ENCODE results near the gene TGFBR1.
A peak's percentile ranks its signal among the peaks of the same experiment; 100 is the strongest.

Gene TGFBR1

GRCh38 chr9:99103054-99103895 is 1.6 kb upstream of the TGFBR1 start:
- TF ChIP-seq ESRRG (CRISPR knock-in tag; IDR thresholded peaks at IDR 0.05) (no peak), ZNF565 (CRISPR knock-in tag; conservative IDR thresholded peaks at IDR 0.05; ENCODE audit: low read depth) (no peak), TCF4 (CRISPR knock-in tag; IDR thresholded peaks at IDR 0.05; ENCODE audit: borderline replicate concordance) (no peak), ISL1 (CRISPR knock-in tag; IDR thresholded peaks at IDR 0.05) (no peak), TOX (CRISPR knock-in tag; IDR thresholded peaks at IDR 0.05; ENCODE audit: borderline replicate concordance) (no peak), ZC3H10 (CRISPR knock-in tag; IDR thresholded peaks at IDR 0.05) (no peak), GLIS3 (CRISPR knock-in tag; IDR thresholded peaks at IDR 0.05) (no peak), CREB5 (CRISPR knock-in tag; IDR thresholded peaks at IDR 0.05; ENCODE audit: low read depth) (no peak), SNAI2 (CRISPR knock-in tag; IDR thresholded peaks at IDR 0.05) (no peak), POU6F1 (CRISPR knock-in tag; IDR thresholded peaks at IDR 0.05; ENCODE audit: borderline replicate concordance, low read depth) (no peak), BACH2 (CRISPR knock-in tag; IDR thresholded peaks at IDR 0.05; ENCODE audit: borderline replicate concordance) (no peak), ZNF8 (CRISPR knock-in tag; IDR thresholded peaks at IDR 0.05) (no peak), RARB (CRISPR knock-in tag; IDR thresholded peaks at IDR 0.05) (no peak), TSHZ2 (CRISPR knock-in tag; IDR thresholded peaks at IDR 0.05) (no peak)
- no peak for ATAC-seq

- ATAC-seq, result no peak
These were observed 933 bp upstream of the TGFBR1 start for GRCh38 chr9:99103901-99104458.

GRCh38 chr9:99105152-99106043 is 485 bp downstream of the TGFBR1 start:
- peak; percentile 85 for ATAC-seq
- TF ChIP-seq ZNF70 (CRISPR knock-in tag; IDR thresholded peaks at IDR 0.05) (no peak), GLIS3 (CRISPR knock-in tag; IDR thresholded peaks at IDR 0.05) (no peak), OSR1 (CRISPR knock-in tag; IDR thresholded peaks at IDR 0.05) (no peak), TSHZ2 (CRISPR knock-in tag; IDR thresholded peaks at IDR 0.05) (no peak), CSRNP3 (CRISPR knock-in tag; IDR thresholded peaks at IDR 0.05) (no peak), TOX (CRISPR knock-in tag; IDR thresholded peaks at IDR 0.05; ENCODE audit: borderline replicate concordance) (no peak), BACH2 (CRISPR knock-in tag; IDR thresholded peaks at IDR 0.05; ENCODE audit: borderline replicate concordance) (no peak), ZC3H10 (CRISPR knock-in tag; IDR thresholded peaks at IDR 0.05) (no peak), ESRRG (CRISPR knock-in tag; IDR thresholded peaks at IDR 0.05) (no peak), PPARA (CRISPR knock-in tag; IDR thresholded peaks at IDR 0.05; ENCODE audit: borderline replicate concordance) (no peak), ARNTL (CRISPR knock-in tag; IDR thresholded peaks at IDR 0.05; ENCODE audit: borderline replicate concordance, low read depth) (no peak), RARB (CRISPR knock-in tag; IDR thresholded peaks at IDR 0.05) (no peak), CREB5 (CRISPR knock-in tag; IDR thresholded peaks at IDR 0.05; ENCODE audit: low read depth) (no peak), CSDC2 (CRISPR knock-in tag; IDR thresholded peaks at IDR 0.05) (no peak)

More at GRCh38 chr9:99103901-99104458, 933 bp upstream of the TGFBR1 start:
- TF ChIP-seq ESRRG (CRISPR knock-in tag; IDR thresholded peaks at IDR 0.05) (no peak), ZFP3 (CRISPR knock-in tag; IDR thresholded peaks at IDR 0.05) (no peak), GLIS3 (CRISPR knock-in tag; IDR thresholded peaks at IDR 0.05) (no peak), SNAI2 (CRISPR knock-in tag; IDR thresholded peaks at IDR 0.05) (no peak), CSDC2 (CRISPR knock-in tag; IDR thresholded peaks at IDR 0.05) (no peak)

All from SK-N-SH treated with all-trans-retinoic acid at 6 μM for 48 hours (cell line).